NCI-H510A treated with DMSO at 0.1 percent for 48 hours (cell line): Measurements from ENCODE around the gene ABCF2.

Source experiments
- DNase-seq: peaks from one replicate; lab custom pipeline; 2025; lab: John Stamatoyannopoulos, UW

Gene ABCF2

GRCh38 chr7:151252961-151253711 is 26.1 kb upstream of the ABCF2 start:
- DNase-seq, result no peak

GRCh38 chr7:151252561-151252835 is 25.5 kb upstream of the ABCF2 start:
- DNase-seq, result no peak

- peak; percentile 53 for DNase-seq
These were observed 24.9 kb upstream of the ABCF2 start for GRCh38 chr7:151251689-151252560.

GRCh38 chr7:151251328-151251688 is 24.3 kb upstream of the ABCF2 start:
- DNase-seq, result no peak

GRCh38 chr7:151250181-151251132 is 23.5 kb upstream of the ABCF2 start:
- no peak for DNase-seq

GRCh38 chr7:151249732-151250072 is 22.7 kb upstream of the ABCF2 start:
- no peak for DNase-seq

- DNase-seq, result no peak
These were observed 22.2 kb upstream of the ABCF2 start for GRCh38 chr7:151249034-151249731.

GRCh38 chr7:151248346-151249033 is 21.5 kb upstream of the ABCF2 start, which contains the start of gene SMARCD3:
TSS of gene SMARCD3 (minus strand) at chr7:151248694. CDS start at chr7:151248562, 132 bp downstream.
- DNase-seq, result no peak

- no peak for DNase-seq
These were observed 20.8 kb upstream of the ABCF2 start for GRCh38 chr7:151247611-151248345.

GRCh38 chr7:151246851-151247580 is 20.0 kb upstream of the ABCF2 start:
- DNase-seq, result no peak

GRCh38 chr7:151246102-151246850 is 19.3 kb upstream of the ABCF2 start:
- DNase-seq, result no peak

- no peak for DNase-seq
These were observed 18.5 kb upstream of the ABCF2 start for GRCh38 chr7:151245360-151246101.

- no peak for DNase-seq
These were observed 17.9 kb upstream of the ABCF2 start for GRCh38 chr7:151244841-151245346.

- peak; percentile 34 for DNase-seq
These were observed 17.3 kb upstream of the ABCF2 start for GRCh38 chr7:151244196-151244840.

GRCh38 chr7:151243408-151244195 is 16.6 kb upstream of the ABCF2 start:
- no peak for DNase-seq

- no peak for DNase-seq
These were observed 16.0 kb upstream of the ABCF2 start for GRCh38 chr7:151243045-151243349.
